ENCODE results near the gene SYNDIG1.

DNA sequence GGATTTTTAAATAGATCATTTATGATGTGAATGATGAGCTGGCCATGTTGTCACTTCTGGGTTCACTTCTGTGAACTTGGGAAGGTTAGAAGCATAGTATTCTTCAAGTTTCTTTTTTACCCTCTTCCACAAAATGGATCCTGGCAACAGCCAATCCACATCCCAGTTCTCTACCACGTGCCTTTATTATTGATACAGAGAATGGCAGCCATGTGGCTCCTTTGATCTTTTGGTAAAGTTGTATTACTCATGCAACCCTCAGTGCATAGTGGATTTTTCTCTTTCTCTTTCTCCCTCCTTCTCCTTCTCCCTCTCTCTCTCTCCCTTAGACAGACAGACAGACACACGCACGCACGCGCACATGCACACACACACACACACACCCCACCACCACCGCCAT is 50.0 kb downstream of the SYNDIG1 start:
- TF ChIP-seq, protein P1, sequence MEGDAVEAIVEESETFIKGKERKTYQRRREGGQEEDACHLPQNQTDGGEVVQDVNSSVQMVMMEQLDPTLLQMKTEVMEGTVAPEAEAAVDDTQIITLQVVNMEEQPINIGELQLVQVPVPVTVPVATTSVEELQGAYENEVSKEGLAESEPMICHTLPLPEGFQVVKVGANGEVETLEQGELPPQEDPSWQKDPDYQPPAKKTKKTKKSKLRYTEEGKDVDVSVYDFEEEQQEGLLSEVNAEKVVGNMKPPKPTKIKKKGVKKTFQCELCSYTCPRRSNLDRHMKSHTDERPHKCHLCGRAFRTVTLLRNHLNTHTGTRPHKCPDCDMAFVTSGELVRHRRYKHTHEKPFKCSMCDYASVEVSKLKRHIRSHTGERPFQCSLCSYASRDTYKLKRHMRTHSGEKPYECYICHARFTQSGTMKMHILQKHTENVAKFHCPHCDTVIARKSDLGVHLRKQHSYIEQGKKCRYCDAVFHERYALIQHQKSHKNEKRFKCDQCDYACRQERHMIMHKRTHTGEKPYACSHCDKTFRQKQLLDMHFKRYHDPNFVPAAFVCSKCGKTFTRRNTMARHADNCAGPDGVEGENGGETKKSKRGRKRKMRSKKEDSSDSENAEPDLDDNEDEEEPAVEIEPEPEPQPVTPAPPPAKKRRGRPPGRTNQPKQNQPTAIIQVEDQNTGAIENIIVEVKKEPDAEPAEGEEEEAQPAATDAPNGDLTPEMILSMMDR (IDR thresholded peaks at IDR 0.05 in 4 of 5, conservative IDR thresholded peaks at IDR 0.05 in 1 of 5) = no peak
- TF ChIP-seq POLR2A (IDR thresholded peaks at IDR 0.05) = no peak

Data from gastrocnemius medialis (tissue), 4 donors.